ENCODE data around the gene ADAMTS2.

The ADAMTS2 gene

DNA sequence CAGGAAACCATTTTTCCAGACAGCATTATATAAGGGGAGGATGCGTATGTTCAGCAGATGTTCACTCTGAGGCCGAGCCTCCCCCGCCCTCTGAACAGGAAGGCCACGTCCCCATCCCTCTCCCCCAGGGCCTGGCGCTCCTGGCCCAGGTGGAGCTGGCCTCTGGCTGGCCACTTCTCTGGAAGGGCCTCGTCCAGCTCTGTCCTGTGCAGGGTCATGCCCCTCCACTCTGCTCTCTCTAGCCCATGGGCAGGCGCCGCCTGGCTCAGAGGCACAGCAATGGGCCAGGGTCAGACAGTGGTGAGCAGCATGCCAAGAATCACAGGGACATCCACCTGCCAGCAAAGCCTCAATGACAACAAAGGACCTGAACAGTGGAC, 34.2 kb downstream of the ADAMTS2 start:
- DNase-seq (ENCODE audit: low spot score), result no peak

DNA sequence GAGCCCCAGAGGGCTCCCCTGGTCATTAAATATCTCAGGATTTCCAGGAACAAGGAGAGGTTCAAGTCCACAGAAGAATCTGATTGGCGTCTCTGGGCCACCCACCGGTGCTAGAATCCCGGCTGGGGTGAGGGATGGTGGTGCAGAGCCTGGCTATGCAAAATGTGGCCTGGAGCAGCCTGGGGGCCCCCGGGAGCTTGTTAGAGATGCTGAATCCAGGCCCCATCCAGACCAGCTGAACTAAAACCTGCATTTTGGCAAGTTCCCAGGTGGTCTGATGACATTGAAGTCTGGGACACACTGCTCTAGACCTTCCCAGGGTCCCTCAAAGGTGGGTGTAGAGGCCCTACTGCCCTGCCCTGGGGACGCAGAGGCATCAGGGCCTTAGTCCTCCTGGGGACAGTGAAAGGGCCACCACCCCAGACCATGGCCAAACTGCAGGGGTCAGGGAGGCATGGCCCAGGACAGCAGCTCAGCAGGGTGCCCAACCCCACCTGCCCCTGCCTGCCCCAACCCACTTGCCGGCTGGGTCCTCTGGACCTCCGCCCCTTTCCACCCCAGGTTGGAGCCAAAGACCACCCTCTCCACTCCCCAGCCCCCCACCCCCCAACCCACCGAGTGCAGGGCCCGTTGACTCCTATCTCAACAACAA, 34.7 kb downstream of the ADAMTS2 start:
- no peak for DNase-seq (ENCODE audit: low spot score)

GRCh38 chr5:179309751-179310320, 35.4 kb downstream of the ADAMTS2 start:
- DNase-seq (ENCODE audit: low spot score), result no peak

DNA sequence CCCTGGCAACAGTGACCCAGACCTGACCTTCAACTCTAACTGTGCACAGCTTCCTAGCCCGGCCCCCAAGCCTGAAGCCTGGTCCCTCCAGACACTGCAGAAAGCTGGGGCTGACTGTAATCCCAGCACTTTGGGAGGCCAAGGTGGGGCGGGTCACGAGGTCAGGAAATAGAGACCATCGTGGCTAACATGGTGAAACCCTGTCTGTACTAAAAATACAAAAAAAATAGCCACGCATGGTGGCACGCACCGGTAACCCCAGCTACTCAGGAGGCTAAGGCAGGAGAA, 35.9 kb downstream of the ADAMTS2 start:
- no peak for DNase-seq (ENCODE audit: low spot score)

DNA sequence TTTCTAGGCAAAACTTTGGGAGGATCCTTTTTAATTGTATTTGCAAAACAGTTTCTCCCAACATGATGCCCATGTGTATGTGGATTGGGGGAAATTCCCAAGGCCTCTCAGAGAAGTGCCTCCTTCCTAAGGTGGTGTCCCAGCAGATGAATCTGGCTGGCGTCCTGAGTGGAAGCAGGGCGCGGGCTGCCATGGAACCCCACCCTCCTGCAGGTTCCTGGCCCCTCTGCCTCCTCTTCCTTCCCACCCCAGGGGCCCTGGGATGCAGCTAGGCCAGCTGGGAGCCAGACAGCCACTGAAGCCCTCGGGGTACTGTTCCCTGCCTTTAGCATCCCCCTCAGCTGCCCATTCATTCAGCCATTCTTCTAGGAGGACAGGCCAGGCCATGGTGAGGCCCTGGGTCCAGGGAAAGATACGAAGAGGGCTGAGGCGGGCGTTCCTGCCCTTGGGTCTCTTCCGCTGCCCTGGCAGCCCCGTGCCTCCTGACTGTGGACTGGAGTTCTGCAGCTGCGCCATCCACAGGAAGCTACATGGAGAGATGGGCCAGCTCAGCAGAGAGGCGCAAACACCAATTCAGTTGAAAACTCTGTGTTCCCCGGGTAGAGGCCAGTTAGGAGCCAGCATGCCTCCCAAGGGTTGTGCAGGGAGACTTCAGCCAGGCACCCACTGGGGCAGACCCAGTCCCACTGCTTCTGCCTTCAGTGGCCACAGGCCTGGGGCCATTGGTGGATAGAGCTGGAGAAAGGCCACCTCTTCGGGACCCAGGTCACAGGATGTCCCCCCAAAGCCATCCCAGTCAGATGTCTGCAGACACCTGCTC, 36.5 kb downstream of the ADAMTS2 start:
- DNase-seq (ENCODE audit: low spot score), result no peak

DNA sequence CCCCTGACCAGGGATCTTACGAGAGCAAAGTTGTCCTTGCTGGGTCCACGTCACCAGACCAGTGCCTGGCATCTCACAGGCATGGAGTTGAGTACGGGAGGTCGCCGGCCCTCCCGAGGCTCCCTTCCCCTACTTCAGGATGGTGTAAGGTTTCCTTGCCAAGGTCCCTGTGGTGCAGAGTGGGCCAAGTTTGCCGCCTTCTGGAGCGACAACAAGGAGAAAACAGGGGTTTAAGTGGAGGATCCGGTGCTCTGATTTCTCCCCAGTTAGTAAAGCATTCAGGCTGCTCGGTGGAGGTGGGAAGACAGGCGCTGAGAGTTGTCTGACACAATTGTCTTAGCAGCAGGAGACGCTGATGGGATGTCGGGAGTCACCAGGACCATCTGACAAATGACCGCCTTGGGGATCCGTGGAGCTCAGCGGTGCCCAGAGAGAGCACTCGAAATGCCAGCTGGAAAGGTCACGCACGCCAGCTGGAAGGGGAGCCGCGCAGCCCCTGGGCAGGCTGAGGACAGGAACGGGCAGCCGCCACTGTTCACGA, 37.3 kb downstream of the ADAMTS2 start:
- no peak for DNase-seq (ENCODE audit: low spot score)

- no peak for DNase-seq (ENCODE audit: low spot score)
Observed at GRCh38 chr5:179307013-179307800, 38.1 kb downstream of the ADAMTS2 start.

DNA sequence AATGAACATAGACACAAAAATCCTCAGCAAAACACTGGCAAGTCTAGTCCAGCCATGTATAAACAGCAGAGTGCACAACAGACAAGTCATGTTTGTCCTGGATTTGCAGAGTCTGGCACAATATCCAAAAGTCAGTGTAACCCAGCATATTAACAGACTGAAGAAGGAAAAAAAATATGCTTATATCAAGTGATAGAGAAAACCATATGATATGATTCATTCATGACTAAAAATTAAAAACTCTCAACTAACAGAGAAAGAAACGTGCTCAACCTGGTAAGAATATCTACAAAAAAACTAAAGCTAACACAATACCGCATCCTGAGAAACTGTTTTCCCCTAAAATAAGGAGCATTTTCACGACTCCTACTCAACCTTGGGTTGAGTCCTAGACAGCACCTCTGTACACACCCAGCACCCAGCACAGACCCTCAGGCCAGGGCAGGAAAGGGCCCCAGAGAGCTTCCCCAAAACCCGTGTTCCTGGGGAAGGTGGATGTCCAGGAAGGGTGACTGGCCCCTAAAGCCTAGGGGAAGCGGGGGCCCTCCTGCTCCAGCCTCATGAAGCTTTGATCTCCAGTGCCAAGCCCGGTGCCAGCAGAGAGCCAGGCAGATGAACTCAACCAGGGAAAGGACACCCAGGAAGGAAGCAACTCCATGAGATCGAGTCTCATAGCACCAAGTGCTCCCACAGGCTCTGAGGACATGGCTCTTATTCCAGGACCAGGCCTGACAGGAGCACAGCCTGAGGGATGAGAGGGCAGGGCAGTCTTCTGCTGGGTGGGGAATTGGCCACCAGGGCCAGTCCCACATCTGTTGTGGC, 38.9 kb downstream of the ADAMTS2 start:
- DNase-seq (ENCODE audit: low spot score), result no peak

GRCh38 chr5:179304871-179305270, 40.4 kb downstream of the ADAMTS2 start:
- no peak for DNase-seq (ENCODE audit: low spot score)

- DNase-seq (ENCODE audit: low spot score), result peak; percentile 89
Observed at GRCh38 chr5:179304466-179304865, 40.8 kb downstream of the ADAMTS2 start.

- no peak for DNase-seq (ENCODE audit: low spot score)
Observed at GRCh38 chr5:179303451-179304200, 41.6 kb downstream of the ADAMTS2 start.

DNA sequence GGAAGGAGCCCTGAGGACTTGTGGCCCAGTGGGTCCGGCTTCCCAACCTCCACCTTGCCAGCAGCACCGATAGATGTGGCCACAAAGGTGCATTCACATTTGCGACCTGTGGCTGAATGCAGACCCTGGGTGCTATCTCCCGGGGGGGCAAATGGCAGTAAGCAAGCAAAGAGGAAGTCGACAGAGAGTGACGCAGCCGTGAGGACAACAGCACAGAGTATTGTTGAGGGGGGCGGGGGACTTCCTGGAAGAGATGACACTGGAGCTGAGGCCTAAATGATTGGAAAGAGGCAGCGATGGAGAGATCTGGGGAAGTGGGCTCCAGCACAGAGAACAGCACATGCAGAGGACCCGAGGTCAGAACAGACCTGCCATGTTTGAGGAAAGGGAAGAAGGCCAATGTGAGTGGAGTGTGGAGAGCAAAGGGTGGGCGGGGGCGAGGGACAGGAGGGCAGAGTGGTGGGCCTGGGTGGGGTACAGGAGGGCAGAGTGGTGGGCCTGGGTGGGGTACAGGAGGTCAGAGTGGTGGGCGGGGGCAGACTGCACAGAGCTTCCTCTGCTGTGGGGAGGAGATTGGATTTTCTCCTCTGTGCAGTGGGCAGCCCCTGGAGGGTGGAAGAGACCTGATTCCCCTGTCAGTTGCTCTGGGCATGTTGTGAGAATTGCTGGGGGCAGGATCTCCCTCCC, 42.6 kb downstream of the ADAMTS2 start:
- DNase-seq (ENCODE audit: low spot score), result no peak

GRCh38 chr5:179301796-179302195, 43.5 kb downstream of the ADAMTS2 start:
- DNase-seq (ENCODE audit: low spot score), result no peak

- no peak for DNase-seq (ENCODE audit: low spot score)
Observed at GRCh38 chr5:179301376-179301775, 43.9 kb downstream of the ADAMTS2 start.

DNA sequence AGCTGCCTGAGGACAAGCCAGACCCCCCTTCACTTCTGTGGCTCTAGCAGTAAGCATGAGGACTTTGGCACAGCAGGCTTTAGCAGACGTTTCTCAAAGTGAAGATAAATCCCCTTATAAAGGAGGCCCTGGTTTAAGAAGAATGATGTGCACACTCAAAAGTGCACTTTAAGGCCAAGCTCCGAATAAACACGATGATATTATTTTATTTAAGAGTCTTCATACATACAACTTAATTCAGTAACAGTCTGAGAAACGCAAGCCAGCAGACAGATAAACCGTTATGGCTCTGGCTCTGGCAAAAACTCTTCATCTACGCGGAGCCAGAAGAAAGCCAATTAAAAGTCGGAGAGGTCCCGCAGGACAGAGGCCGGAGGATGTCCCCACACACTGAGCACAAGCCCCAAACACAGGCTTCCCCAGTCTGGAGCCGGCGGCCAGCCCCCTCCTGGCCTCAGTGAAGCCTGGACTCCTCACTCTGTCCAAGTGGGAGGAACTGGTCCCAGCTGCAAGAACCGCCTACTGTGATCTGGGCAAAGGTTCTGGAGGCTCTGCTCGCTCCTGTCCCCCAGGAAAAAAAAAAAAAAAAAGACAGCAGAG, 44.6 kb downstream of the ADAMTS2 start:
- no peak for DNase-seq (ENCODE audit: low spot score)

DNA sequence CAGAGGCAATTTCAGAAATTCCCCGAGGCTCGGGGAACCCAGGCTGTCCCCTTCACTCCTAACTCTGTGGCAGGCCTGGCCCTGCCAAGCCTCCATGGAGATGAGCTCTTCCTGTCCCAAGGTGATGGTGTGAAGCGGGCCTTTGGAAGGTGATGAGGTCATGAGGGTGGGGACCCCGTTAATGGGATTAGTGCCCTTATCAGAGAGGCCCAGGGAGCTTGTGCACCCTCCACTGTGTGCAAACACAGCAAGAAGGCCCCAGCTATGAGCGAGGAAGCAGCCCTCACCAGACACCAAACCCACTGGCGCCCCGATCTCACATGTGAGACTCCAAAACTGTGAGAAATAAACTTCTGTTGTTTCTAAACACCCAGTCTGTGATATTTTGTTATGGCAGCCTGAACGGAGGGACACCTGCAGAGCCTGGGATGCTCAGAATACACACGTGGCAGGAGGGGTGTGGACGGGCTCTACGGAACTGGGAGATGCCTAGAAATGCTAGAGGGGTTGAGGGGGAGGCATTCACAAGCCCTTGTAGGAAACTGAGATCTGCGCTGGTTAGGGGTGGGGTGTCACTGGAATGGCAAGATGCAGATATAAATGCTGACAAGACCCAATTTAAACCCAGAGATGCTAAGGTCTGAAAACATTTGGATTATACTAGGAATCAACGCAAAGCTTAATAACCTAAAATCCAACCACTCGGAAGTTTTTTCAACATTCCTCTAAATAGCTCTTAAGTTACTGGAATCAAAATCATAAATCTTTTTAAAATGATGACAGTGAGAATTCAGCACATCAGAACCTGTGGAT, 46.9 kb downstream of the ADAMTS2 start:
- no peak for DNase-seq (ENCODE audit: low spot score)

DNA sequence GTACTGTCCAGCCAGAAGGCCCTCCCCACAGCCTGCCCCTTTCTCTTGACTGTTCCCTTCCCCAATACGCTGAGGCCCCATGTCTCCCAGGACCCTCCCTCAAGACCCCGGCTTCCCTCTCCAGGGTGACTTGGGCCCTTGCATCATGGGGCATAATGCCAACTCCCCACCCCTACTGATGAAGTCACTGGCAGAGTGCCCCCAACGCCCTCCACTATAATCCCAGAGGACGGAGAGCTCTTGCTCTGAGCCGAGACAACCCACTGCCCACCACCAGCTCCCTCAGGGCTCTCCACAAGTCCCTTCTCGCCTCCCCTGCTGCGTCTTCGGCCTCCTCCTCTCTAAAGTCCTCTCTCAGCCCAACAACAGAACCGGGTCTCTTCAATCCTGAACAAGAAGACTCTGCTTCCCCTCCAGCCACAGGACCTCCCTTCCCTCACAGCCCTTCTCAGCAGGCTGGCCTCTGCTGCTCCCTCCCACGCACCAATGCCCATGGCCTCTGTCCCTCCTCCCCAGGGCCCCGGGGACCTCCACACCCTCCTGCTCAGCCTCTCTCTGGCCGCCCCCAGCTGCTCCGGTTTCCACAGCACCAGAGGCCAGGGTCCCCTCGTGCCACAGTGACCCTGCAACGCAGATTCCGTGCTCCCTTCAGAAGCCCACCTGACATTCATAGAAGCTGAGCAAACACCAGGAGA, 47.6 kb downstream of the ADAMTS2 start:
- no peak for DNase-seq (ENCODE audit: low spot score)

DNA sequence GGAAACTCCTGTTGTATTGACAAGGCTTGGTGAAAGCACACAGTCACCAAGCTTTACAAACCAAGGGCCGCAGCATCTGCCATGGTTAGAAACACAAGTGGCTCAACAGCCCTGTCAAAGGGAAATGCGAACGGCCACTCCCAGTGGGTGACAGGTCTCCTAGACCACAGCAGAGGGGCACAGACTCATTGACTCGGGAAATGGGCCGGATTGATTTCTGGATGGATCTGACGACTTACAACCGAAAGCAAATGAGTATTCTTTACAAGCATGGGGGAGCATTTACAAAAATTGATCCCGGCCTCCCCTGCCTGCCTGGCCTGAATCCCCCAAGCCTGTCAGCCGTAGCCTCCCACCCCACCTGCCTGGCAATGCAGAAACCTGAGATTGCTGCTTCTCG, 48.2 kb downstream of the ADAMTS2 start:
- no peak for DNase-seq (ENCODE audit: low spot score)
